HL-60 (cell line): ENCODE data around the gene CYP1B1.

Experiments
- DNase-seq, 2 experiments: peaks; one replicate each; pipeline ENCODE4 v3.0.0-alpha.2; 2010 to 2020; ENCODE audit warnings: low read depth in 1 of 2, low spot score in 1 of 2
- H3K27ac ChIP-seq: fragments of 250-450 bp; sonication (Bioruptor Pico); replicated peaks from 2 replicates; pipeline ENCODE4 v1.5.1; 2020; ENCODE audit warnings: mild to moderate bottlenecking, moderate library complexity
- H3K27me3 ChIP-seq: fragments of 250-450 bp; sonication (Bioruptor Pico); 2 replicates; pipeline ENCODE4 v1.5.1; 2021; ENCODE audit warnings: mild to moderate bottlenecking, moderate library complexity; ENCODE audit not compliant: insufficient read depth, poor library complexity, severe bottlenecking
- H3K4me3 ChIP-seq: replicated peaks from 2 replicates; pipeline ENCODE4 v1.5.1; 2011; ENCODE audit warnings: mild to moderate bottlenecking, control low read depth, low read length; ENCODE audit not compliant: insufficient read depth
- GABPA ChIP-seq: IDR thresholded peaks from 2 replicates; pipeline ENCODE4 v1.6.1; 2012; ENCODE audit warnings: low read depth
- POLR2AphosphoS5 ChIP-seq: IDR thresholded peaks from 2 replicates; pipeline ENCODE4 v1.6.1; 2012; ENCODE audit warnings: low read depth
- SPI1 ChIP-seq: IDR thresholded peaks from 2 replicates; pipeline ENCODE4 v1.6.1; 2012; ENCODE audit warnings: low read depth, mild to moderate bottlenecking, borderline replicate concordance
- TF ChIP-seq, protein P1 (sequence below): IDR thresholded peaks from 2 replicates; pipeline ENCODE4 v1.6.1; 2012; ENCODE audit warnings: low read depth; ENCODE audit not compliant: insufficient replicate concordance
- TF ChIP-seq, protein P2 (sequence below): IDR thresholded peaks from one replicate; pipeline ENCODE4 v1.5.1; 2011; ENCODE audit warnings: low read length, control low read depth, inconsistent platforms; ENCODE audit not compliant: insufficient read depth

The CYP1B1 gene

DNA sequence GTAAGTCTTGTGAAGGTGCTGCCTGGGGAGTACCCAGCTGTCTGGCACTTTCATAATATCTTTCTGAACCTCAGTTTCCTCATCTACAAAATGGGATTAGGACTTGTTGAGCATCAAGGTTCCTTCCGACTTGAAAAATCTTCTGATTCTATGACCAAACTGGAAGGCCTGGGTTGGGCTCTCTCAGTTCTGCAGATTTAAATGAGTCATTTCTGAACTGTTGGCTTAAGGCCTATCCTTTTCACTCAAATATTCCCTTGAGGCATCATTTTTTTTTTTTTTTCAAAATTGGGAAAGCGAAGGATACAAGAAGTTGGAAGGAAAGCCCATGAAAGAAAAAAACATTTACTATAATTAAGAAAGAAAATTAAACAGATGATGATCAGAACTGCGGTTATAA, 40.8 kb upstream of the CYP1B1 start:
- TF ChIP-seq GABPA, result no peak
- TF ChIP-seq, protein P1, sequence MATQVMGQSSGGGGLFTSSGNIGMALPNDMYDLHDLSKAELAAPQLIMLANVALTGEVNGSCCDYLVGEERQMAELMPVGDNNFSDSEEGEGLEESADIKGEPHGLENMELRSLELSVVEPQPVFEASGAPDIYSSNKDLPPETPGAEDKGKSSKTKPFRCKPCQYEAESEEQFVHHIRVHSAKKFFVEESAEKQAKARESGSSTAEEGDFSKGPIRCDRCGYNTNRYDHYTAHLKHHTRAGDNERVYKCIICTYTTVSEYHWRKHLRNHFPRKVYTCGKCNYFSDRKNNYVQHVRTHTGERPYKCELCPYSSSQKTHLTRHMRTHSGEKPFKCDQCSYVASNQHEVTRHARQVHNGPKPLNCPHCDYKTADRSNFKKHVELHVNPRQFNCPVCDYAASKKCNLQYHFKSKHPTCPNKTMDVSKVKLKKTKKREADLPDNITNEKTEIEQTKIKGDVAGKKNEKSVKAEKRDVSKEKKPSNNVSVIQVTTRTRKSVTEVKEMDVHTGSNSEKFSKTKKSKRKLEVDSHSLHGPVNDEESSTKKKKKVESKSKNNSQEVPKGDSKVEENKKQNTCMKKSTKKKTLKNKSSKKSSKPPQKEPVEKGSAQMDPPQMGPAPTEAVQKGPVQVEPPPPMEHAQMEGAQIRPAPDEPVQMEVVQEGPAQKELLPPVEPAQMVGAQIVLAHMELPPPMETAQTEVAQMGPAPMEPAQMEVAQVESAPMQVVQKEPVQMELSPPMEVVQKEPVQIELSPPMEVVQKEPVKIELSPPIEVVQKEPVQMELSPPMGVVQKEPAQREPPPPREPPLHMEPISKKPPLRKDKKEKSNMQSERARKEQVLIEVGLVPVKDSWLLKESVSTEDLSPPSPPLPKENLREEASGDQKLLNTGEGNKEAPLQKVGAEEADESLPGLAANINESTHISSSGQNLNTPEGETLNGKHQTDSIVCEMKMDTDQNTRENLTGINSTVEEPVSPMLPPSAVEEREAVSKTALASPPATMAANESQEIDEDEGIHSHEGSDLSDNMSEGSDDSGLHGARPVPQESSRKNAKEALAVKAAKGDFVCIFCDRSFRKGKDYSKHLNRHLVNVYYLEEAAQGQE, result no peak
- TF ChIP-seq, protein P2, sequence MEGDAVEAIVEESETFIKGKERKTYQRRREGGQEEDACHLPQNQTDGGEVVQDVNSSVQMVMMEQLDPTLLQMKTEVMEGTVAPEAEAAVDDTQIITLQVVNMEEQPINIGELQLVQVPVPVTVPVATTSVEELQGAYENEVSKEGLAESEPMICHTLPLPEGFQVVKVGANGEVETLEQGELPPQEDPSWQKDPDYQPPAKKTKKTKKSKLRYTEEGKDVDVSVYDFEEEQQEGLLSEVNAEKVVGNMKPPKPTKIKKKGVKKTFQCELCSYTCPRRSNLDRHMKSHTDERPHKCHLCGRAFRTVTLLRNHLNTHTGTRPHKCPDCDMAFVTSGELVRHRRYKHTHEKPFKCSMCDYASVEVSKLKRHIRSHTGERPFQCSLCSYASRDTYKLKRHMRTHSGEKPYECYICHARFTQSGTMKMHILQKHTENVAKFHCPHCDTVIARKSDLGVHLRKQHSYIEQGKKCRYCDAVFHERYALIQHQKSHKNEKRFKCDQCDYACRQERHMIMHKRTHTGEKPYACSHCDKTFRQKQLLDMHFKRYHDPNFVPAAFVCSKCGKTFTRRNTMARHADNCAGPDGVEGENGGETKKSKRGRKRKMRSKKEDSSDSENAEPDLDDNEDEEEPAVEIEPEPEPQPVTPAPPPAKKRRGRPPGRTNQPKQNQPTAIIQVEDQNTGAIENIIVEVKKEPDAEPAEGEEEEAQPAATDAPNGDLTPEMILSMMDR, result no peak
- no peak for TF ChIP-seq POLR2AphosphoS5
- no peak for TF ChIP-seq SPI1
- DNase-seq, result no peak
- Histone ChIP-seq H3K27me3 (no peaks in the 10 kb centered on the region), H3K27ac (no peak overlapping the region), H3K4me3 (no peak overlapping the region)

DNA sequence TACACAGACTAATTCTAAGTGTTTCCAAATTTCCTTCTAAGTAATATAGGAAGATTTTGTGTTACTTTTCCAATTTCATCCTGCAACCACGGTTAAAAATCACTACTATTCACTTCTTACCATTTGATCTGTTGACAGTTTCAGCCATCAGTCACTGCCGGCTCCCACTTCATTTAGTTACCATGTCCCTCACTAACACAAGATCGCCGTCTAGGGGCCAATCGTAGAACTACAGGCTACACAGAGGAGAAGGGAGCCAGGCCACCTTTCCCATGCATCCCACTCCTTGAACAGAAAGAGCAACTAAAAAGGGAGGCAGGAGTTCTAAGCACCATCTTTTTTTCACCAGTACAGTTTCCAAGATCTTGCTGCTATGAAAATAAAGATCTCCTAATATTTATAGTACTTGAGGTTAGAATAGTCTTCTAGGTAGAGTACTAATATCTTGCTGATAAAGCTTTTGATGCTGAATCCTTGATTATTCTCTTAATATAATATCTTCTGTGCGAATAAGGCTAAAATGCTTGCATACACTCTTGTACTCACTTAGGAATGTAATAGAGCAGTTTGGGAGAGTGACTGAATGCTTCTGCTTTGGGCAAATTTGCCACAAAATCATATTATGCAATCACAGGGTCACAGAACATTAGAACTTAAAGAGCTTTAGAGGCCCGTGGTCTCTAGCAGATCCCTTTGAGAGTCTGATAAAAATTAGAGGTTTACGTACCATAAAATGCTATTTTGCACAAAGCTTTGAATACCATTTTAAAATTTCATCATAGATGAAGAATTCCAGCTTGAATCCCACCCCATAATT, 39.5 kb upstream of the CYP1B1 start:
- H3K4me3 ChIP-seq, result no peak overlapping the region
- H3K27me3 ChIP-seq, result no peaks in the 10 kb centered on the region
- peak overlapping the region; percentile 60 for H3K27ac ChIP-seq
- DNase-seq, result peak in 1 of 2 experiments; percentile 88
- TF ChIP-seq, protein P1, result no peak
- TF ChIP-seq, protein P2, result peak; percentile 97
- TF ChIP-seq POLR2AphosphoS5 (no peak), GABPA (no peak), SPI1 (no peak)

DNA sequence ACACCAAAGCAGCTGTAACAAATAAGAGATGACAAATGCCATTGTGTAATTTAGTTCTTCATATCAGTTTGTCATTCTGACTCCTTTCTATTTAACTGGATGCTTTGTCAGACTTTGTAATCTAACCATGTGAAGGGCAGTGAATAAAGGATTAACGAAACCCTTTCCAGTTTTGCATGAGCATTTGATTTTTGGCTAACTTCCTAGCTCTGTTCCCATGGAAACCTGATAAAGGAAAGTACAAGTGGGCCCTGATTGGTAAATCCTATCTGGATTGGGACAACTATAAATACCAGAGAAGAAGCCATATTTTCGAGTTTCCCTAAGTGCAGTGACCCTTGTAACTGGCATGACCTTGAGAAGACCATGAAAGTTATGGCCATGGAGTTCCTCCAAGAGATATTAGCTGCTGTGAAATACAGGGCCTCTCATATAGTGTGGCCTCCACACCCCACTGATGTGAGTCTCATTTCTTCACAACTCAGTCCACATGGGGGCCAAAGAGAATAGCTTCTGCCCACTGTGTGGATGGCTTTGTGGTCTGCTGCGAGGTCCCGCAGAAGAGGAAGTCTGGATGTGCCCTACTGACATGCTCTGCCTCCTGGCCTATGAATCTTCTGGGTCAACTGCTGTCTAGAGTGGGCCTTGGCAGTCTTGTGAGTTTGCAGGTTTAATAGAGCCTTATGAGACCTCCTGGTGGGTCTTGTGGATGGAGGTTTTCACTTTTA, 38.2 kb upstream of the CYP1B1 start:
- Histone ChIP-seq H3K4me3 (no peak overlapping the region), H3K27ac (peak overlapping the region; percentile 60), H3K27me3 (no peaks in the 10 kb centered on the region)
- peak; percentile 78 to 81 for DNase-seq
- peak; percentile 72; the same call in 1 of the 2 replicates for TF ChIP-seq SPI1
- TF ChIP-seq, protein P1, result no peak
